RPMI7951 (cell line): Measurements from ENCODE around the gene SNRNP35. TPM values are rescaled to one million over a fixed set of nuclear protein-coding genes. Genes with fewer than 3 reads are reported as not detected.
A peak's percentile ranks its signal among the peaks of the same experiment; 100 is the strongest.
"Not testable (repeated sequence)": the region's sequence is repeated elsewhere in the genome, so short reads cannot be mapped to it uniquely, and the experiment has no call there.

Experiments used
- DNase-seq: peaks from one replicate; pipeline ENCODE4 v3.0.0-alpha.2; 2012; ENCODE audit warnings: low read depth
- total RNA-seq: library from RNA; depleted of rRNA; stranded (reverse); fragments of >200 nt; shearing (Covaris generic); gene quantifications from 2 replicates; pipeline ENCODE4 v1.2.3, GENCODE V29; 2014; rRNA removed

Gene SNRNP35, protein sequence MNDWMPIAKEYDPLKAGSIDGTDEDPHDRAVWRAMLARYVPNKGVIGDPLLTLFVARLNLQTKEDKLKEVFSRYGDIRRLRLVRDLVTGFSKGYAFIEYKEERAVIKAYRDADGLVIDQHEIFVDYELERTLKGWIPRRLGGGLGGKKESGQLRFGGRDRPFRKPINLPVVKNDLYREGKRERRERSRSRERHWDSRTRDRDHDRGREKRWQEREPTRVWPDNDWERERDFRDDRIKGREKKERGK
- 12.4 and 16.5 TPM in 2 replicates for total RNA-seq

DNA sequence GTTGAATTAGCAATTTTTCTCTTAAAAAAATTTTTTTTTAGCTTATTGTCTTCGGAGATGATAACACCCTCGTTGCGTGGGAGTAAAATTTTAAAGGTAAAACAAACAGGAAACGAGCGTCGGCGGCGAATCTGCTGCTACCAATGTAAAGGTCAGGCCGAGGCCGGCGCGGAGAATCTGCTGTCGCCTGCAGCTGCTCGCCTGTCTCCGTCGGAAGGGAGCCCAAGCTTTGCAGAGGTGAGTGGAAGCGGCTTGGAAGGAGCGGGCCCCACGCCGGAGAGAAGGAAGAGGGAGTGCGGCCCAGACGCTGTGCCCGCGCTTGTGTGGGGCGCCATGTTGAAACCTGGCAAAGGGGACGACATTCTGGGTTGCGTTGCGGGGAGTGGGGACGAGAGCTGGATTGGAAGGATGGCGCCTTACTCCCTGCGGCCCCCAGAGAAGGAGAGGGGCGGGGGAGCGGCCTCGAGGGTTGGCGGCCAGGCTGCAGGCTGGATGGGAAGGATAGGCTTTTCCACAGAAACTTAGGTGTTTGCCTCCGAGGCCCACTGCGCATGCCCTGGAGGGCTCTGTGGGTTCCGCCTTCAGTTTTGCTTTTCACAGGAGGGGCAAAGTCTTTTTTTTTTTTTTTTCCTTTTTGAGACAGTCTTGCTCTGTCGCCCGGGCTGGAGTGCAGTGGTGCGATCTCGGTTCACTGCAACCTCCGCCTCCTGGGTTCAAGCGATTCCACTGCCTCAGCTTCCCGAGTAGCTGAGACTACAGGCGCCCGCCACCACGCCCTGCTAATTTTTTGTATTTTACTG, at the start of gene SNRNP35:
TSS of gene SNRNP35 (plus strand) at position 160 of the 800 bp plus-strand sequence. CDS start 7,402 bp downstream, outside the sequence.
- DNase-seq, result peak; percentile 79

DNA sequence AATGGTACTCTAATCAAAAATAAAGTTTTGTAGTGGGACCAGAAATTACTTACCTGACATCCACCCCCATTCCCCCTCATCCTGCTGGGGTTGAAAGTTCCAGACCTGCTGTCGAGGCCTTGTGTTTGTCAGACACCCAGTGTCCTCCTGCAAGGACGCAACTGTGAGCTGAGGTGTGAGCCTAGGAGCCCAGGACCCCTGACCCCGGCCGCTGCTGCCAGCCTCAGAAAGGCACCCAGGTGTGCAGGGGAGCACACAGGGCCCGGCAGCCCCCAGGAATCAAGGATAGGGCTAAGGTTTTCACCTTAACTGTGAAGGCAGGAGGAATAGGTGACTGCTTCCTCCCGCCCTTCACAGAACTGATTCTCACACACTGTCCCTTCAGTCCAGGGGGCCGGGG, 49.3 kb upstream of the SNRNP35 start:
- not testable (repeated sequence) for DNase-seq

DNA sequence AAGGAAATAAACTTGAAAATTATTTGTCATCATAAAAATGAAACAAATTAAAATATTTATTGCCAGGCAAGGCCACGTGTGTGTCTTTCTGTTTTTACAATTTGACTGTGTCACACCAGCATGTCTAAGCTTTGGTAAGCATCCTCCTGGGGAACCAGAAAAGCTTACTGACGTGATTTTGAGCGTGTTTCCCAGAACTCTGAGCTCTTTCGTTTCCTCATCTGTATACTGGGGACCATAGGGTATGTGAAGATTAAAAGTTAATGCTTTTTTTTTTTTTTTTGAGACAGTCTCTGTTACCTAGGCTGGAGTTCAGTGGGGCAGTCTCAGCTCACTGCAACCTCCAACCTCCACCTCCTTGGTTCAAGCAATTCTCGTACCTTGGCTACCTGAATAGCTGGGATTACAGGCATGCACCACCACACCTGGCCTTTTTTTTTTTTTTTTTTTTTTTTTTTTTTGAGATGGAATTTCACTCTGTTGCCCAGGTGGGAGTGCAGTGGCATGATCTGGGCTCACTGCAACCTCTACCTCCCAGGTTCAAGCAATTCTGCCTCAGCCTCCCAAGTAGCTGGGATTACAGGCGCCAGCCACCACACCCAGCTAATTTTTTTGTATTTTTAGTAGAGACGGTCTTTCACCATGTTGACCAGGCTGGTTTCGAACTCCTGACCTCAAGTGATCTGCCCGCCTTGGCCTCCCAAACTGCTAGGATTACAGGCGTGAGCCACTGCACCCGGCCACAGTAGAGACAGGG, 48.5 kb upstream of the SNRNP35 start:
- not testable (repeated sequence) for DNase-seq

DNA sequence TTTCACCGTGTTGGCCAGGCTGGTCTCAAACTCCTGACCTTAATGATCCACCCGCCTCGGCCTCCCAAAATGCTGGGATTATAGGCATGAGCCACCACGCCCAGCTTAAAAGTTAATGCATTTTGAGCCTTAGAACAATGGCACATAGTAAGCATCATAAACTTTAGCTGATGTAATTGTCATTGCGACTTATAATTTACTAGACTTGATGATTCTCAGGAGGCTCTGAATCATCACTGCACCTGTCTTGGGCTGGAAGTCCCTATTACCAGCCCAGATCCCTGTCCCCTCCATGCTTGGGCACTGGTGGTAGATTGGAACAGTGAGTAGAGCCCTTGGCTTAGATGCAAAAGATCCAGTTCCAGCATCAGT, 47.9 kb upstream of the SNRNP35 start:
- no peak for DNase-seq

DNA sequence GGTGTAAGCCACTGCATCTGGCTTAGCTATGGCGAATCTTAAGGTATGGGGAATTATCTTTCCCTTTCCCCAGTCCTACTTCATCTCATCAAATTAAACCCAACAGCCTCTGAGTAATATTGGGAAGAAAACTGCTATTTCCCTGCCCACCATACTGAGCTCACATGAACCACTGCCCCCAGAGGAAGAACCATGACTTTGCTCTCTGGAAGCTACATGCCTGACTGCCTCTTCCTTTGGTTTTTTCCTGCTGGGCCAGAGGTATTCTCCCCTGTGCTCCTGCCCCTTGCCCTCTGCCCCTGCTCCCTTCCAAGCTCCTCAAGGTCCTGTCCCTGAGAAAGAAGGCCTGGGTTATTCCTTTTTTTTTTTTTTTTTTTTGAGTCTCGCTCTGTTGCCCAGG, 36.6 kb upstream of the SNRNP35 start:
- DNase-seq, result no peak

DNA sequence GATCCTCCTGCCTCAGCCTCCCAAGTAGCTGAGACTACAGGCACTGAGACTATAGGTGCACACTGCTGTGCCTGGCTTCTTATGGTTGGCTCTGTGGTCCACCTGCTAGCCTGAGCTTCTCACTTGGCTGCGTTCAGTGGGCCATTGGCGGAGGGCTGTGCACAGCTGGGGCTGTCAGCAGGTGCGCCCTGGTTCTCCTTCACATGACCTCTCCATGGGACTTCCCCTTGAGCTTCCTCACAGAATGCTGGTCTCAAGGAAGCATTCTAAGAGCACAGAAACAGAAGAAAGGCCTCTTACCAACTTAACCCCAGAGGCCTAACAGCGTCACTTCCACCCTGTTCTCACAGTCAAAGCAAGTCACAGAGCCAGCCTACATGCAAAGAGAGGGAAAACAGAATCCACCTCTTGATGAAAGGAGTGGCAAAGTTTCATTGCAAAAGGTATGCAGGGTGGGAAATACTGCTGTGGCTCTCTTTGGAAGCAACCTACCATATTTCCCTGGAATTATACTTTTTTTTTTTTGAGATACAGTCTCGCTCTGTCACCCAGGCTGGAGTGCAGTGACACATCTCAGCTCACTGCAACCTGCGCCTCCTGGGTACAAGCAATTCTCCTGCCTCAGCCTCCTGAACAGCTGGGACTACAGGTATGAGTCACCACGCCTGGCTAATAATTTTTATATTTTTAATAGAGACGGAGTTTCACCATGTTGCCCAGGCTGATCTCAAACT, 30.7 kb upstream of the SNRNP35 start:
- DNase-seq, result no peak

DNA sequence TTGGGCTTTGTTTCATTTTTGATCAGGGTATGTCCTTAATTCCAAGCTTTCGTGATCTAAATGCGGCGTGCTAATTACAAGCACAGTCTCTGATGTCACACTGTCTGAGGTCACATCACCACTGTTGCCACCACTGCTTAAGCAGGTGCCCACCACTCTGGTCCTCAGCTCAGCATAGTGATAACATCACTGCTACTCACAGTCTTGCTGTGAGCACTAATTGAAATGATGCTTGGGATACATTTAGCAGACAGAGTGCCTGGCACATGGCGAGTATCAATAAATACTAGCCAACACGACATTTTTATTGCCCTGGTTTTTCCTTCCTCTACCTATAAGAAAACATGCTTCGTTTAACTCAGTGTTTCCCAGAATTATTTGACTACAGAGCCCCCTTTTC, 29.3 kb upstream of the SNRNP35 start:
- DNase-seq, result no peak

DNA sequence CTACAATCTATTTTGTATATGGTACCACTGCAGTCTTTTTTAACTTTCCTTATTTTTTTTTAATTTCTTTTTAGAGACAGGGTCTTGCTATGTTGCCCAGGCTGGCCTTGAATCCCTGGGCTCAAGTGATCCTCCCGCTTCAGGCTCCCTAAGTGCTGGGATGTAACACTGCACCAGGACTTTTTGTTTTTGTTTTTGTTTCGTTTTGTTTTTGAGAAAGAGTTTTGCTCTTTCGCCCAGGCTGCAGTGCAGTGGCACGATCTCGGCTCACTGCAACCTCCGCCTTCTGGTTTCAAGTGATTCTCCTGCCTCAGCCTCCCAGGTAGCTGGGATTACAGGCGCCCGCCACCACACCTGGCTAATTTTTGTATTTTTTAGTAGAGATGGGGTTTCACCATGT, 28.8 kb upstream of the SNRNP35 start:
- not testable (repeated sequence) for DNase-seq

DNA sequence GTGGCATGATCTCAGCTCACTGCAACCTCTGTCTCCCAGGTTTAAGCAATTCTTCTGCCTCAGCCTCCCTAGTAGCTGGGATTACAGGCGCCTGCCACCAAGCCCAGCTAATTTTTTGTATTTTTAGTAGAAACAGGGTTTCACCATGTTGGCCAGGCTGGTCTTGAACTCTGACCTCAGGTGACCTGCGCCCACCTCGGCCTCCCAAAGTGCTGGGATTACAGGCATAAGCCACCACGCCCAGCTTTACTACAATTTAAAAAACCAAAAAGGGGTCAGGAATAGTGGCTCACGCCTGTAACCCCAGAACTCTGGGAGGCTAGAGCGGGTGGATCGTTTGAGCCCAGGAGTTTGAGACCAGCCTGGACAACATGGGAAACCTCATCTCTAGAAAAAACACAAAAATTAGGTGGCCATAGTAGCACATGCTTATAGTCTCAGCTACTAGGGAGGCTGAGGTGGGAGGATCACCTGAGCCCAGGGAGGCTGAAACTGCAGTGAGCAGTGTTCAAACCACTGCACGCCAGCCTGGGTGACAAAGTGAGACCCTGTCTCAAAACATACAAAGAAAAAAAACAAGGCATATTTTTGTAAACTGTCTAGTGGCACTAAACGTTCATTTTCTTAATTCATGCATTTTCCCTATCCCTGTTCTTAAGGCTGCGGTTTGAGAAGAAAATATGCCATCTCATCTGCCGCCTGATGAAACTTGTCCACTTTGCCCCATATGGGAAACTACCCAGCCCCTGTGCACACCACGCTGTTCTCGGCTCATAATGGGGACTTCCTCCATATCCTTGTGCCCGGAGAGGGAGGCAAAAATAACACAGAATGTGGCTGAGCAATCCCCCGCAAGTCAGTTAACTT, 25.8 kb upstream of the SNRNP35 start:
- not testable (repeated sequence) for DNase-seq

DNA sequence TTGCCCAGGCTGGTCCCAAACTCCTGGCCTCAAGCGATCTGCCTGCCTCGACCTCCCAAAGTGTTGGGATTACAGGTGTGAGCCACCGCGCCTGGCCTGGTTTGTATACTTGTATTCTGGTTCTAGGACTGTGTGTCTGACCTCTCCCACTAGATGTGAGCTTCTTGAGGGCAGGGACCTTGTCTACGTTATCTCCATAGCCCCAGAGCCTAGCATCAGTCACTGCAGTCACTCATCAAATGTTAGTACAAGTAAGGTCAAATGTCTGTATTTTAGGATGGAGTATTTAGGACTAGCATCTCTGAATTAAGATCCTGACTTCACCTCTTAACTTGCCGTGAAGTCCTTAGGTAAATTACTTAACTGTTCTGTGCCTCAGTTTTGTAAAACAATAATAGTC, 24.3 kb upstream of the SNRNP35 start:
- DNase-seq, result no peak

DNA sequence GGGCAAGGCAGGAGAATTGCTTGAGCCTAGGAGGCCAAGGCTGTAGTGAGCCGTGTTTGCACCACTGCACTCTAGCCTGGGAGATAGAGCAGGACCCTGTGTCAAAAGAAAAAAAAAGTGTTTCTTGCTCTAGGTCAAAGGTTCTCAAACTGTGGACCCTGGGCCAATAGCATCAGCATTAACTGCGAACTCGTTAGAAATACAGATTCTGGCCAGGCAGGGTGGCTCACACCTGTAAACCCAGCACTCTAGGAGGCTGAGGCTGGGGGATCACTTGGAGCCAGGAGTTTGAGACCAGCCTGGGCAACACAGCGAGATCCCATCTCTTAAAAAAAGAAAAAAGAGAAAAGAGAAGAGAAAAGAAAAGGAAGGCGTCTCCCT, 22.3 kb upstream of the SNRNP35 start:
- DNase-seq, result no peak

DNA sequence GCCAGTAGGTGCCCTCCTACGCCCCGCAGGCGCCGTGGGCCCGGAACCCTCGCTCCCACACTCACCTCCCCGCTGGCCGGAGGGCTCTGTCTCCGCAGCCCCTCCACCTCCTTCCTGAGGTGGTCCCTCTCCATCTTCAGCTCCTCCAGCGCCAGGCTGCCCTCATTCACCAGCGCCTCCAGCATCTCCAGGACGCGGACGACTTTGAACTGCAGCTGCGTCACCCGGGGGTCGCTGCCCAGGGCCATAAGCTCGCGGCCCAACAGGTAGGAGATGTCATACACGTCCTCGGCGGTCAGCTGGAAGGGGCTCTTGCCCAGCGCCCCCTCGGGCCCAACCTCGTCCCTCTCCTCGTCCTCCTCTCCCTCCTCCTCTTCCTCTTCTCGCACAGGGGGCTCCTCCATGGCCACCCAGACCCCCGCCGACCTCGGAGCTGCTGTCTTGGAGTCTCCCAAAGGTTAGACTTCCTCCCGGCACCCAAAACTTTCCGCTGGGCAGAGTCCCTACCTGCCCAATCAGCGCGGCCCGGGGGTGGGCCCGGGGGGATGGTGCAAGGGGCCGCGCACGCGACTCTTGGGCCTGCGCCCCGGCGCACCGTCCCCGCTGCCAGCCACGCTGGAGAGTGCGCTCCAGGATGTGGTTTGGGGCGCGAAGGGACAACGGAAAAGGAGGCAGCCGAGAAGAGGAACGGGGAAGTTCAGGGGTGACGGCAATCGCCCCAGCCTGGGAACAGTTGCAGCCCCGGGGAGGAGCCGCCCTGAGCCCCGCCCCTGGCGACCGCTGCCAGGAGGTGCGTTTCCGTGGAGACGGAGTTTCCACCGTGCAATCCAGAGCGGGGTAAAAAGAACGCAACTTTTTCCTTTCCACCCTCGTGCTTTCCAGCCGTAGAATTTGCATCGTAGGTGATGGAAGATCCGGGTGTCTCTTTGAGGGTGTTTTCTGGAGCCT, 21.6 kb upstream of the SNRNP35 start, which contains the start of gene RILPL2:
TSS of gene RILPL2 (minus strand) at position 668 of the 948 bp plus-strand sequence. CDS start at position 404, 264 bp downstream.
- peak; percentile 79 for DNase-seq

DNA sequence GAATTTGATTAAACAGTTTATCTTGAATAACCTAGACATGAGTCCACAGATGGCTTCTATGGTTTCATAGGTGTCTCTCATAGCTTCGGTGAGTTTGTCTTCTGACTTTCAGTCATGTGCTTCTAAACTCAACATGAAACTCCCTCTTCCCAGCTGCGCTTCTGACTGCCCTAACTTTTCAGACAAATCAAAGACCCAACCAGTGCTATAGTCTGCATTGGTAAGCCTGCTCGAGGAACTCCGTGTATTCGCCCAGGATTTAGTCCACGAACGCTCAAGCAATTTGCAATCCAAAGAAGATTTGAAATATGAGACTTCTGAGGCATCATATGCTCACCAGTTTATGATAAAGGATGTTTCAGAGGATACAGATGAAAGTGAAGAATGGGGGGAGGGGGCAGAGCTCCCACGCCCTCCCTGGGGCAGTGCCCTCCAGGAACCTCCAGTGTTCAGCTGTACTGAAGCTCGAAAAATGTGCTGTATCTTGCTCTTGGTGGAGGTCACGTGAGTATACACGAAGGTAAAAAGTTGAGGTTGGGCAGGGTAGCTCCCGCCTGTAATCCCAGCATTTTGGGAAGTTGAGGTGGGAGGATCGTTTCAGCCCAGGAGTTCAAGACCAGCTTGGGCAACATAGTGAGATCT, 16.3 kb upstream of the SNRNP35 start:
- DNase-seq, result no peak

DNA sequence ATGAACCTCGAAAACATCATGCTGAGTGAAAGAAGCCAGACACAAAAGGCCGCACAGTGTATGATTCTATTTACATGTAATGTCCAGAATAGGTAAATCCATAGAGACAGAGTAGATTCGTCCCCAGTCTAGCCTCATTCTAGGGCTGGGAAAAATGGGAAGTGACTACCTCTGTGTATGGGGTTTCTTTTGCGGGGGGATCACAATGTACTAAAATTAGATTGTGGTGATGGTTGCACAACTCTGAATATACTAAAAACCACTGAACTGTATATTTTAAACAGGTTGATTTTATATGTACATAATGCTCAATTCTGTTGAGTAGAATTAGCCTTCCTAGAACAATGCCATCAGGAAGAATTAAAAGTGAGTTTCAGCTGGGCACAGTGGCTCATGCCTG, 15.2 kb upstream of the SNRNP35 start:
- DNase-seq, result no peak

DNA sequence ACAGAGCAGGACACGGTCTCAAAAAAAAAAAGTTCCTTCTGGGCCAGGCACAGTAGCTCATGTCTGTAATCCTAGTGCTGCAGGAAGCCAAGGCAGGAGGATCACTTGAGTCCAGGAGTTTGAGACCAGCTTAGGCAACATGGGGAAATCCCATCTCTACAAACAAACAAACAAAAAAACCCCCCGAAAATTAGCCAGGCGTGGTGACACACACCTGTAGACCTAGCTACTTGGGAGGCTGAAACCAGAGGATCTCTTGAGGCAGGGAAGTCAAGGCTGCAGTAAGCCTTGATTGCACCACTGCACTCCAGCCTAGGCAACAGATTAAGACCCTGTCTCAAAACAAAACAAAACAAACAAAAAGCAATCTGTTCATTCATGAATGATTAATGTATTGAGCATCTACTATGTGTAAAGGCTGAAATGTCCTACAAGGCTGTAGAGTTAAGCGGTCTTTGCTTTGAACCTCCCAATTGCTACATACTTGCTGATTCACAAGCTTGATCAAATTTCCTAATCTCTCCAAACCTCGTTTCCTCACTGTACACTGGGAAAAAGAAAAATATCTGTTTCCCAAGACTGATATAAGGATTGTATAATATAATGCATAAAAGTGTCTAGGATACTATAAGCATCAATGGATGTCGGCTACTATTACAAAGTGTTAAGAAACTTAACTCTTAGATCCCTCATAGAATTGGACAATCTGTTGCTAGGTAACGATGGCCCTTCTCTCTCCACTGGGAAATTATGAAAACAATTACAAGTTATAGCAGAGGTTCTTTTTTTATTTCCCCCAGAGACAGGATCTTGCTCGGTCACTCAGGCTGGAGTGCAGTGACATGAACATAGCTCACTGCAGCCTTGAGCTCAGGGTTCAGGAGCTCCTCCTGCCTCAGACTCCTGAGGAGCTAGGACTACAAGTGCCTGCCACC, 13.6 kb upstream of the SNRNP35 start:
- no peak for DNase-seq

DNA sequence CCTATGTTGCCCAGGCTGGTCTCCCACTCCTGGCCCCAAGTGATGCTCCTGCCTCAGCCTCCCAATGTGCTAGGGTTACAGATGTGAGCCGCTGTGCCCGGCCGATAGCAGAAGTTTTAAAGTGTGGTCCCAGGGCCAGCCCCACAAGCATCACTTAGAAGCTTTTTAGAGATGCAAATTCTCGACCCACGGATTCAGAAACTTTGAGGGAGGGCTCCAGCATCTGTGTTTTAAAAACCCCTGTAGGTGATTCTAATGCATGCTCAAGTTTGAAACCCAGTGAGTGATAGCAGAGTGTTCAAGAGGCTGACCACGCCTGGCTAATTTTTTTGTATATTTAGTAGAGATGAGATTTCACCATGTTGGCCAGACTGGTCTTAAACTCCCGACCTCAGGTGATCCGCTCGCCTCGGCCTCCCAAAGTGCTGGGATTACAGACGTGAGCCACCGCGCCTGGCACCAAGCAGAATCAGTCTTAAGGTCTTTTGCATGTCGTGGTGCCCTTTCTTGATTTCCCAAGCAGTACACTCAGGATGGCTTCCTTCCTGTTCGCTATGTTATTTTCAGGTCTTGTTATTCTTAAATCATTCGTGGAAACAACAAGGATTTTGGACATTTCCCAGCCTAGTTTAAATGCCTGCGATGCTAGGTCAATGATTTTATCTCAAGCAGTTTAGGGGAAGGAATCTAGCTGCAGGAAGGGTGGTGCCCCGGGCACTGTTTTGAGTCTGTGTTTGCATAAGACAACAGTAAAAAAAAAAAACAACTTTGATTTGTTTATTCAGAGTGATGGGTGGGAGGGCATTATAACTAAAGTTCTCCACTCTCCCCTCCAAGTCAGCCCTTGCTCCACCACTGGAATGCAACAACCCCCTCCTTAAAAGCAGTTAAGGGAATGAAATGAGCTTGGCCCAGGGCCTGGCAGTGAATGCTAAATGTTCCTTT, 12.3 kb upstream of the SNRNP35 start:
- no peak for DNase-seq

DNA sequence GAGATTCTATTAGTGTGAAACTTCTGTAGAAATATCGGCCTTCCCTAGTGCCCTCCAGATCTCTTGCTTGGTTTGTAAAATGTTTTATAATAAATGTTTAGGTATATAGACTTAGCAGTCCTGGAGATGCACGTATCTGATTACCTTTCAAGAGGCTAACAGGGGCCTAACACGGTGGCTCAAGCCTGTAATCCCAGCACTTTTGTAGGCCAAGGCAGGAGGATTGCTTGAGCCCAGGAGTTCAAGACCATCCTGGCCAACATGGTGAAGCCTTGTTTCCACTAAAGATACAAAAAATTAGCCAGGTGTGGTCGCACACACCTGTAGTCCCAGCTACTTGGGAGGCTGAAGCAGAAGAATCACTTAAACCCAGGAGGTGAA, 11.6 kb upstream of the SNRNP35 start:
- no peak for DNase-seq
